SK-N-SH (cell line): ENCODE data around the gene TNFRSF18. TPM values are rescaled to one million over a fixed set of nuclear protein-coding genes. Genes with fewer than 3 reads are reported as not detected.

Experiments used
- CTCF ChIA-PET: fragments of 300-600, 350-600 bp; formaldehyde crosslinking; extraction: SDS; loops from one replicate; lab custom pipeline; 2021; lab: Yijun Ruan, JAX
- POLR2A ChIA-PET: fragments of 350-600 bp; sonication (Branson Sonifier 250); formaldehyde crosslinking; extraction: SDS; loops from one replicate; lab custom pipeline; 2020; ENCODE audit warnings: antibody characterized with exemption, inconsistent platforms; lab: Yijun Ruan, JAX
- DNase-seq: peaks from one replicate; pipeline ENCODE4 v3.0.0; 2012
- H2AFZ ChIP-seq: fragments of 200-600 bp; sonication (generic); 2 replicates; pipeline ENCODE4 v1.8.1; 2016; ENCODE audit warnings: antibody characterized with exemption, mild to moderate bottlenecking, low read depth
- H3F3A ChIP-seq: fragments of 200-600 bp; sonication (generic); replicated peaks from 2 replicates; pipeline ENCODE3; 2016; ENCODE audit warnings: antibody characterized with exemption, mild to moderate bottlenecking; ENCODE audit not compliant: insufficient read depth
- H3K27ac ChIP-seq, 2 experiments: fragments of 200-500 bp in 1 of 2; fragments of 200-600 bp in 1 of 2; sonication (Bioruptor generic) in 1 of 2; sonication (generic), shearing (Covaris generic) in 1 of 2; 2 replicates each; pipeline versions ENCODE4 v1.5.1 to v1.6.1; 2014 to 2016; ENCODE audit warnings: low read depth in 2 of 2, inconsistent platforms in 1 of 2, low read length in 1 of 2, mild to moderate bottlenecking in 1 of 2, mixed read lengths in 1 of 2
- H3K27me3 ChIP-seq: fragments of 200-600 bp; sonication (generic), shearing (Covaris generic); 2 replicates; pipeline ENCODE4 v1.6.1; 2016; ENCODE audit warnings: mixed run types; ENCODE audit not compliant: insufficient read depth
- H3K36me3 ChIP-seq, 2 experiments: fragments of 200-500 bp in 1 of 2; fragments of 200-600 bp in 1 of 2; sonication (Bioruptor generic) in 1 of 2; sonication (generic) in 1 of 2; replicated peaks in 1 of 2; 2 replicates each; pipeline versions ENCODE3 to v1.5.1; 2014 to 2016; ENCODE audit warnings: low read length in 1 of 2, mild to moderate bottlenecking in 1 of 2; ENCODE audit not compliant: insufficient read depth in 2 of 2, control insufficient read depth in 1 of 2
- H3K4me1 ChIP-seq, 2 experiments: fragments of 200-500 bp in 1 of 2; fragments of 200-600 bp in 1 of 2; sonication (Bioruptor generic) in 1 of 2; sonication (generic), shearing (Covaris generic) in 1 of 2; 2 replicates each; pipeline versions ENCODE4 v1.5.1 to v1.6.1; 2014 to 2016; ENCODE audit warnings: low read depth in 1 of 2, low read length in 1 of 2, mixed run types in 1 of 2; ENCODE audit not compliant: insufficient read depth in 2 of 2, control insufficient read depth in 1 of 2
- H3K4me2 ChIP-seq: fragments of 200-600 bp; sonication (generic), shearing (Covaris generic); 2 replicates; pipeline ENCODE4 v1.6.1; 2017; ENCODE audit warnings: mixed run types
- H3K4me3 ChIP-seq, 2 experiments: fragments of 200-500 bp in 1 of 2; fragments of 200-600 bp in 1 of 2; sonication (Bioruptor generic) in 1 of 2; sonication (generic), shearing (Covaris generic) in 1 of 2; 2 replicates each; pipeline versions ENCODE4 v1.5.1 to v1.8.1; 2014 to 2016; ENCODE audit warnings: low read depth in 2 of 2, inconsistent platforms in 1 of 2, low read length in 1 of 2, mild to moderate bottlenecking in 1 of 2, mixed read lengths in 1 of 2, moderate library complexity in 1 of 2
- H3K79me2 ChIP-seq: fragments of 200-600 bp; sonication (generic); 2 replicates; pipeline ENCODE4 v1.8.1; 2017; ENCODE audit warnings: mild to moderate bottlenecking; ENCODE audit not compliant: insufficient read depth
- H3K9ac ChIP-seq: fragments of 200-600 bp; sonication (generic); 2 replicates; pipeline ENCODE4 v1.6.1; 2017; ENCODE audit warnings: mixed run types
- H3K9me2 ChIP-seq: fragments of 200-600 bp; sonication (generic); 2 replicates; pipeline ENCODE4 v1.6.1; 2017; ENCODE audit warnings: mixed run types
- H3K9me3 ChIP-seq: fragments of 200-600 bp; sonication (generic); 2 replicates; pipeline ENCODE4 v1.6.1; 2017; ENCODE audit warnings: mixed run types, mild to moderate bottlenecking, moderate library complexity
- H4K20me1 ChIP-seq: fragments of 200-600 bp; sonication (generic); 2 replicates; pipeline ENCODE4 v1.6.1; 2017; ENCODE audit warnings: mild to moderate bottlenecking, mixed run types; ENCODE audit not compliant: insufficient read depth
- CHD2 ChIP-seq: fragments of 150-350 bp; IDR thresholded peaks from 2 replicates; pipeline ENCODE4 v1.6.1; 2018; ENCODE audit warnings: low read length; ENCODE audit not compliant: partially characterized antibody
- CTCF ChIP-seq: fragments of 200-600 bp; sonication (generic); IDR thresholded peaks from 2 replicates; pipeline ENCODE4 v1.6.1; 2017; ENCODE audit warnings: antibody characterized with exemption, mild to moderate bottlenecking, moderate library complexity
- ELF1 ChIP-seq: IDR thresholded peaks from 2 replicates; pipeline ENCODE4 v1.4.0; 2012
- EZH2phosphoT487 ChIP-seq: fragments of 200-600 bp; sonication (generic); IDR thresholded peaks from 2 replicates; pipeline ENCODE4 v1.6.1; 2017; ENCODE audit warnings: low read depth, mixed run types, mild to moderate bottlenecking, antibody characterized with exemption, moderate library complexity, borderline replicate concordance
- FOXJ3 ChIP-seq: sonication (generic); formaldehyde crosslinking; IDR thresholded peaks from 2 replicates; pipeline ENCODE4 v1.5.1; 2020; ENCODE audit warnings: mild to moderate bottlenecking, missing genetic modification reagents
- GABPA ChIP-seq: IDR thresholded peaks from 2 replicates; pipeline ENCODE4 v1.4.0; 2012; ENCODE audit warnings: low read depth, mild to moderate bottlenecking
- JUND ChIP-seq: IDR thresholded peaks from 2 replicates; pipeline ENCODE4 v1.4.0; 2012
- MAX ChIP-seq: IDR thresholded peaks from 2 replicates; pipeline ENCODE4 v1.4.0; 2012; ENCODE audit warnings: low read depth
- MXI1 ChIP-seq: IDR thresholded peaks from 2 replicates; pipeline ENCODE4 v1.6.1; 2012; ENCODE audit warnings: mild to moderate bottlenecking, low read depth, low read length, improper control_type of control experiment
- NRF1 ChIP-seq: IDR thresholded peaks from 2 replicates; pipeline ENCODE4 v1.6.1; 2012; ENCODE audit warnings: low read depth, mild to moderate bottlenecking, low read length
- PBX3 ChIP-seq: IDR thresholded peaks from 2 replicates; pipeline ENCODE4; 2012
- POLR2AphosphoS5 ChIP-seq: IDR thresholded peaks from 2 replicates; pipeline ENCODE4 v1.6.1; 2012; ENCODE audit warnings: low read depth, low read length
- RFX5 ChIP-seq: IDR thresholded peaks from 2 replicates; pipeline ENCODE4 v1.6.1; 2012; ENCODE audit warnings: mild to moderate bottlenecking, improper control_type of control experiment, low read length
- SIN3A ChIP-seq: IDR thresholded peaks from 2 replicates; pipeline ENCODE4 v1.6.1; 2012; ENCODE audit warnings: low read depth, mild to moderate bottlenecking, low read length, moderate library complexity, borderline replicate concordance
- SMC3 ChIP-seq: IDR thresholded peaks from 2 replicates; pipeline ENCODE4 v1.6.1; 2012; ENCODE audit warnings: low read depth, low read length, improper control_type of control experiment
- YY1 ChIP-seq: IDR thresholded peaks from 2 replicates; pipeline ENCODE4 v1.4.0; 2012; ENCODE audit warnings: low read depth, mild to moderate bottlenecking
- ZBTB33 ChIP-seq: IDR thresholded peaks from 2 replicates; pipeline ENCODE4 v1.4.0; 2012; ENCODE audit warnings: low read depth, borderline replicate concordance
- whole genome bisulfite sequencing: methylation state at CpG from one replicate; pipeline ENCODE4 v1.1.6; 2017; ENCODE audit warnings: low lambda C conversion rate; 5-methylcytosine and 5-hydroxymethylcytosine counted together
- polyA plus RNA-seq, 3 experiments: library from polyadenylated mRNA; depleted of rRNA; stranded (reverse); fragments of >200 nt; gene quantifications; 2 replicates each; pipeline ENCODE4 v1.2.3, GENCODE V29; 2012

TNFRSF18 gene
- polyA plus RNA-seq, 1 of the 3 experiments (the other 2 are of a cell fraction): 0.05 TPM

GRCh38 chr1:1237874-1238701, 31.7 kb upstream of the TNFRSF18 start:
- no peak overlapping the region for H2AFZ ChIP-seq
- H3K9me3 ChIP-seq: no peaks in the 10 kb centered on the region
- CTCF ChIA-PET: interaction anchor here (1.8 to 5.1 kb wide), 2 partner anchors 54 to 116 kb away, joined by 5 to 43 read pairs; no protein-coding TSS in a partner anchor
- peaks cover 0 to 22% of the 10 kb centered on the region in 2 experiments; a peak in 1 of 4 replicates for H3K4me1 ChIP-seq
- no peak for DNase-seq
- no peaks in the 10 kb centered on the region for H4K20me1 ChIP-seq
- no peaks in the 10 kb centered on the region for H3K27me3 ChIP-seq
- peaks cover 0 to 17% of the 10 kb centered on the region in 2 experiments for H3K36me3 ChIP-seq
- WGBS: 60% methylated on average over 2 of the region's 48 CpGs
- TF ChIP-seq FOXJ3 (CRISPR knock-in tag) (no peak), SMC3 (no peak), MXI1 (no peak), ELF1 (no peak), GABPA (no peak), NRF1 (no peak), RFX5 (no peak), ZBTB33 (no peak), PBX3 (no peak), SIN3A (no peak), POLR2AphosphoS5 (no peak), CHD2 (no peak), YY1 (no peak), JUND (no peak), EZH2phosphoT487 (no peak), CTCF (no peak), MAX (no peak)
- H3K9ac ChIP-seq: no peak overlapping the region
- H3K9me2 ChIP-seq: no peaks in the 10 kb centered on the region
- H3K79me2 ChIP-seq: peaks cover 14% of the 10 kb centered on the region
- H3K27ac ChIP-seq: no peak overlapping the region
- POLR2A ChIA-PET: interaction anchor here (0.9 kb wide), 1 partner anchor 12 kb away, joined by 3 read pairs; no protein-coding TSS in a partner anchor
- no peaks in the 10 kb centered on the region for H3F3A ChIP-seq
- H3K4me3 ChIP-seq: no peak overlapping the region
- no peak overlapping the region for H3K4me2 ChIP-seq
